GM19438 (cell line): ENCODE data around the gene WNK1.
"Not testable (repeated sequence)": the region's sequence is repeated elsewhere in the genome, so short reads cannot be mapped to it uniquely, and the experiment has no call there.

Experiments used
- ATAC-seq: cut with Tn5 transposase; IDR thresholded peaks from one replicate; pipeline ENCODE4 v1.9.1; 2021; ENCODE audit warnings: low read depth; ENCODE audit not compliant: unreplicated experiment

The WNK1 gene

GRCh38 chr12:751999-752694 is at the start of gene WNK1:
Gene WNK1, plus strand, starts transcription at chr12:752579. Its CDS starts 987 bp downstream, at chr12:753566.
- ATAC-seq = peak; percentile 45

DNA sequence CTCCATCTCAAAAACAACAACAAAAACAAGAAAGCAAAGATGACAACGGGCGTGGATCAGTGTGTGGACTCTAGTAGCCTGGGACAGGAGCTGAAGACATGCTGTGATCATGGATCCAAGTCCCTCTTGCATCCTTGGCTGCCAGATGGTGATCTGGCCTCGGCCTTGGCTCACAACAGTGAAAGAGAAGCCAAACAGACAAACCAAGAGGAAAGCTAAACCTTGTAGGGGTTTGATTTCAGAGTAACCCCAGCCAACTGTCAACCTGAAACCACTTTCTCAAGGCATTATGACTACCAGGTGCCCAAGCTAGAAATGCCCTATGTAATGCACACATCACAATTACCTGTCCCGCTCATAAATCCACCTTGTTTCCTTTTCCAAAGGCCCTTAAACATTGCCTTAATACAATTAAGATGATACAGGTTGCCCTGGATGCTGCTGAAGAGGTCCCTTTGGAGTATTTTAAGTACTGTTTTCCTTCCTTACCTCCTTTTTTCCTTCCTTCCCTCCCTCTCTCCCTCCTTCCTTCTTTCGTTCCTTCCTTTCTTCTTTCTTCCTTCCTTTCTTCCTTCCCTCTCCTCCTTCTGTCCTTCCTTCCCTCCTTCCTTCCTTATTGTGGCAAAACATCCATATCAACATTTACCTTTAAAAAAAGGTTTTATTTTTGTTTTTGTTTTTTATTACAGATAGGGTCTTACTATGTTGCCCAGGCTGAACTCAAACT is 47.7 kb upstream of the WNK1 start:
- ATAC-seq = no peak

DNA sequence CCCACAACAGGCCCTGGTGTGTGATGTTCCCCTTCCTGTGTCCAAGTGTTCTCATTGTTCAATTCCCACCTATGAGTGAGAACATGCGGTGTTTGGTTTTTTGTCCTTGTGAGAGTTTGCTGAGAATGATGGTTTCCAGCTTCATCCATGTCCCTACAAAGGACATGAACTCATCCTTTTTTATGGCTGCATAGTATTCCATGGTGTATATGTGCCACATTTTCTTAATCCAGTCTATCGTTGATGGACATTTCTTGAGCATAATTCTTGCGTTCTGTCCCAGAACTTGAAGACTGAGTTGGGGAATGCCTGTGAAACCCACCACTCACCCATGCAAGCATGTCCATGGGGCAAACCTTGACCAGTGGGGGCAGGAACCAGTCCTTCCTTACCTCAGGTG is 44.3 kb upstream of the WNK1 start:
- not testable (repeated sequence) for ATAC-seq

DNA sequence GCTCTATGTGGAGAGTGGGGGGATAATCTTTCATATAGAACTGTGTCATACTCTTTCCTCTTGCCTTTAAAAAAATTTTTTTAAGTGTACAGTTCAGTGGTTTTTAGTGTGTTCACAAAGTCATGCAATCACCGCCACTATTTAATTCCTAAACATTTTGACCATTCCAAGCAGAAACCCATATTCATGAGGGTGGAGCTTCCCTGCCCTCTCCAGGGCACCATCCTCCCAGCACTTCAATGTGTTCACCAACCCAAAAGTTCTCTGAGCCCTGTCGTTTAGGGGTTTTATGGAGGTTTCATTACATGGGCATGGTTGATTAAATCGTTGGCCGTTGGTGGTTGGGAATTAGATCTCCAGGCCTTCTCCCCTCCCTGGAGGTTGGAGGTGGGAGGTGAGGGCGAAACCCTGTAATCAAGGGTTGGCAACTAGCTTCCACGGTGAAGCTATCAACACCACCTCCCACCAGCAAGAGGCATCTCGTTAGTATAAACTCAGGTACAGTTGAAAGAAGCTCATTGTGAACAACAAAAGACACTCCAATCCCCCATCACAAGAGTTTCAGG is 42.8 kb upstream of the WNK1 start:
- no peak for ATAC-seq

- no peak for ATAC-seq
These were observed 40.1 kb upstream of the WNK1 start for GRCh38 chr12:712172-712863.

DNA sequence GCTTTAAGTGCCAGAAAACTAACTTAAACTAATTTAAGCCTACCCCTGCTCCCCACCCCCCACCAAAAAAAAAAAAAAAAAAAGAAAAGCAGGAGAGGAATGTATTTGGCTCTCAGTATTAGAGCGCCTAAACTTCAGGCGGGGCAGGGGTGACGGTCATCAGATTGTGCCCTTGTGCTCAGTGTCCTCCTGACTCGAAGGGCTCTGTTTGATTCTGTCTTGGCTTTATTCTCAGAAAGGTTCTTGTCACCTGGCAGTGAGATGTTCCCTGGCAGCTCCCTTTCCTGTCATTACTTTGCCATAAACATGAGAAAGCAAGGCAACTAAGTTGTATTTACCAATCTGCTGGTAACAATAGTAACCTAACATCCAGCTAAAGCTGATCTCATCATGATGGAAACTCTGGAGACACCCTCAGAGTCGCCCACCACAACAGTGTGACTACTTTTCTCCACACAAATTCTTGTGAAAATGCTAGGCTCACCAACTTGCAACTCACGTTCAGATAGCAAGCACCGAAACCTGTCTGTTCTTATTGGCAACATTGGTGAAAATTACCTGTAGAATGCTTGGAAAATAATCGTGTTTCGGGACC is 39.0 kb upstream of the WNK1 start:
- ATAC-seq = no peak

GRCh38 chr12:716506-716905 is 35.9 kb upstream of the WNK1 start:
- no peak for ATAC-seq

DNA sequence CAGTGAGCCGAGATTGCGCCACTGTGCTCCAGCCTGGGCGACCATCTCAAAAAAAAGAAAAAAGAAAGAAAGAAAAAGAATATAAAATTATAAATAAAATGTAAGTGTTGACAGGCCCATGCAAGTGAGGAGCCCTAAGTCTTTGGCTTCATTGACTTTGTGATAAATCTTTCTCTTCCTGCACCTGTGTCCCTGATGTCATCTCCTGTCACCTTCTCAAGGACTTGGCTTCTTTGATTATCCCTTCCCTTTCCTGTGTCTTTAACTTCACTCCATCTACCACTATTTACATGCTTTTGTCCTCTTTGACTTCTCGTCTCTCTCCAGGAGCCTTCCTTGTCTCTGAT is 33.6 kb upstream of the WNK1 start:
- ATAC-seq = no peak

GRCh38 chr12:720231-720941 is 32.0 kb upstream of the WNK1 start:
- no peak for ATAC-seq

DNA sequence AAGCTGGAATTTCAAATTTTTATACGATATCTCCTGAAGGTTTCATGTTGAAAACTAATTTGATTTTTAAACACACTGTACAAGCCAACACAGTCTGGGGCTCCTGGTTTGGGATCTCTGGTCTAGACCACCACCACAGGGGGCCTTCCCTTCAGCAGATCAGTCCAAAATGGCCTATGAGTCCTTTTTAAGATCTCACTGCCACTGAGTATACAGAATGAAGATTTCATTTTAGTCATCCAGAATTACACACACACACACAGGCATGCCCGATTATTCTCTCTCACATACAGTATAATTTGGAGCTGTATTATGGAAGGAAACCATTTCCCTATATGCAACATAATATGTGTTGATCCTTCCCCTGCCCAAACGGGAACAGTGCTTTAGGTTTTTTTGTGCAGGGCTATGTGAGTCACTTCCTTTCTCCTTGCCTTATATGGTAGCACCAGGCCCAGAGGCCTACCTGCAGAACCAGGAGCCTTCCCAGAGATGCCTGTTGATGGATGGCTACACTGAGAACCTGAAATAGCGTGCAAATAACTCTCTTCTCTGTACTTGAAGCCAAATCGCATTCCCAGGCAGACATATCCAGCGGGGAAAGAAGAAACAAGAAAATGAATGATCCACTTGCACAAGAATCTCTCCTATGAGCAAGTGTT is 28.1 kb upstream of the WNK1 start:
- no peak for ATAC-seq

- ATAC-seq = no peak
These were observed 27.3 kb upstream of the WNK1 start for GRCh38 chr12:725076-725475.

DNA sequence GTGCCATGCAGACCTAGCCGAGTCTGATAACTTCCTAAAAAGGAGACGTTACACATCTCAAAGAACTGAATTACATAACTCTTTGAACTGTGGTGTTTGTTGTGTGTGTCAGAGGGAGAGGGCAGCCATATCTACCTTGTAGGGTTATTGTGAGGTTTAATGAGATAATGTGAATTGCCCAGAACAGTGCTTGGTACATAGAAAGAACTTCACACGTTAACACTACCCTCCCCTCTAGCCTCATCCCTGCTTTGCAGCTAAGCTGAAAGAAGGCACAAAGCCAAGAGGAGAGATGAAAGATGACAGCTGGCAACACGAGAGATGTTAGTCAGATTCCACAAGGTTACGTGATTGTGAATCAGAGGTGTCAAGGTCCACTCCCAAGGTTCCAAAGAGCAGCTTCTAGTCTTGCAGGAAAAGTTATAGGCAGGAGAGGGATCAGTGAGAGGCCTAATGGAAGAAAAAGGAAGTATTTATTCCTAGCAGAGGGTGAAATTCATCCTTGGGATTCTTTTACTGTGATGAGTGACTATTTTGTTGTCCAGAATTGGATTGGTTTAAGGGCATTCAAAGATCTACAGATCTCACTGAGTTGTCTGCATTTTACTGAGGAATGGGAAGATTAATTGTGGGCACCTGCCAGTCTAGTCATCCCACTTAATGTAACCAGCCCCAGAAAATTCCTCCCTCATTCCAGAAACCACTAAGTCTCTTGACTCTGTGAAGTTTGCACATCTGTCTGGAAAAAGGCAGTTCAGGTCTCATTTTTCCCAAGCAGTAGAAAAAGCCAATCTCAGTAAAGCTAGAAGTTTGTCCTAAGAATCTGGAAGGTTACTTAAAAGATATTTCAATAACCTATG is 25.9 kb upstream of the WNK1 start:
- ATAC-seq = no peak

GRCh38 chr12:727321-727720 is 25.1 kb upstream of the WNK1 start:
- no peak for ATAC-seq

- ATAC-seq = no peak
These were observed 23.6 kb upstream of the WNK1 start for GRCh38 chr12:728781-729180.

- no peak for ATAC-seq
These were observed 23.2 kb upstream of the WNK1 start for GRCh38 chr12:729221-729620.

GRCh38 chr12:730550-730949 is 21.8 kb upstream of the WNK1 start:
- ATAC-seq = no peak

DNA sequence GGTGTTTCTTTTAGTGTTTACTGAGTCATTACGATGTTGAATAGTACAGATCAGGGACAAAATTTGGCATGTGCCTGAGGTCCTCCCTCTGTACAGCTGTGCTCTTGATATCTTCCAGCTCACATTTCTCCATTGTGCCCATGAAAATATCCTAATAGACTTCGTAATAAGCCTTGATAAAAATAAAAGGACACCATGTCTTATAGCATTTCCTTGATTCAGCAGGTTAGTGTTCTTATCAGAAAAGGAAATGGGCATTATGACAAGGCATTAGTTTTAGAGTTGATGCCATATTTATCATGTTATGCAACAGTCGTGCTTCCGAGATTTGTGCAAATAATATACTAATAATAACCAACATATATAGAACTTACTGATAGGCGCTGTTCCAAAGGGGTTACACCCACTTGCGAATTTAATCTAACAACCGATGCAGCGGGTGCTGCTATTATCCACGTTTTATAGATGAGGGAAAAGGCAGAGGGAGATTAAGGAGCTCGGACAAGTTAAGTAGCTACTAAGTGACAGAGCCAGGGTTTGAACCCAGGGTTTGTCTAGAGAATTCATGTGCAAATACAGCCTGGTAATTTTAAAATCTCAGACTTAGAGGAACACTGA is 15.1 kb upstream of the WNK1 start:
- ATAC-seq = no peak

GRCh38 chr12:738712-739111 is 13.7 kb upstream of the WNK1 start:
- ATAC-seq = no peak

- no peak for ATAC-seq
These were observed 13.0 kb upstream of the WNK1 start for GRCh38 chr12:739349-739748.
